Heart left ventricle (tissue), 16 donors: ENCODE results near the gene OR2L3. TPM values are rescaled to one million over a fixed set of nuclear protein-coding genes. Genes with fewer than 3 reads are reported as not detected.

Experiments used
- ATAC-seq, 4 donors: fragments of 200-7000 bp; cut with Tn5 transposase; one replicate each; pipeline ENCODE4 v1.9.1; 2020 to 2022; ENCODE audit warnings: moderate library complexity in 4 of 4, mild to moderate bottlenecking in 3 of 4, moderate number of reproducible peaks in 1 of 4
- DNase-seq, 5 donors: peaks; one replicate each; pipeline ENCODE4 v3.0.0-alpha.2; 2020
- H3K27ac ChIP-seq, 12 donors: fragments of 200-600 bp; sonication (generic) in 4 of 12; one replicate each; pipeline versions ENCODE4 v1.5.0 to v1.8.0; 2016 to 2022; ENCODE audit warnings: mild to moderate bottlenecking in 2 of 12
- H3K27me3 ChIP-seq, 9 donors: fragments of 200-600 bp; sonication (generic) in 2 of 9; one replicate each; pipeline versions ENCODE4 v1.5.1 to v1.8.0; 2016 to 2022; ENCODE audit warnings: mild to moderate bottlenecking in 3 of 9
- H3K36me3 ChIP-seq, 9 donors: fragments of 200-600 bp; sonication (generic) in 2 of 9; one replicate each; pipeline versions ENCODE4 v1.5.0 to v1.8.0; 2018 to 2022; ENCODE audit warnings: mild to moderate bottlenecking in 2 of 9
- H3K4me1 ChIP-seq, 12 donors: fragments of 200-600 bp; sonication (generic) in 4 of 12; one replicate each; pipeline versions ENCODE4 v1.5.0 to v1.8.0; 2016 to 2022; ENCODE audit warnings: mild to moderate bottlenecking in 3 of 12
- H3K4me3 ChIP-seq, 12 donors: fragments of 200-600 bp; sonication (generic) in 4 of 12; one replicate each; pipeline versions ENCODE4 v1.5.0 to v1.8.0; 2017 to 2022; ENCODE audit warnings: mild to moderate bottlenecking in 9 of 12, moderate library complexity in 4 of 12
- H3K9me3 ChIP-seq, 12 donors: fragments of 200-600 bp; sonication (generic) in 4 of 12; one replicate each; pipeline versions ENCODE4 v1.5.0 to v1.8.0; 2016 to 2022; ENCODE audit warnings: mild to moderate bottlenecking in 1 of 12
- CTCF ChIP-seq, 12 donors: fragments of 200-600 bp; sonication (generic) in 4 of 12; IDR thresholded peaks; one replicate each; pipeline versions ENCODE4 v1.5.0 to v1.8.0; 2018 to 2022; ENCODE audit warnings: antibody characterized with exemption in 12 of 12, mild to moderate bottlenecking in 5 of 12
- POLR2A ChIP-seq, 2 donors: fragments of 450-650 bp; IDR thresholded peaks; one replicate each; pipeline ENCODE4 v1.6.1; 2017; ENCODE audit warnings: antibody characterized with exemption in 2 of 2, mild to moderate bottlenecking in 2 of 2, moderate library complexity in 2 of 2
- WGBS, 4 donors: extraction: QIAGEN DNeasy Blood & Tissue Kit in 2 of 4; methylation state at CpG; one replicate each; pipeline versions ENCODE4 v1.1.5 to v1.1.7; 2013 to 2018; 5-methylcytosine and 5-hydroxymethylcytosine counted together
- intact Hi-C, 10 donors: fragments of 100-400 bp; cut with DNase I; formaldehyde crosslinking; loops; one replicate each; pipeline versions ENCODE4 v1.11.1 to v1.14.2; 2022
- long read RNA-seq, 3 donors: library from polyadenylated mRNA; unstranded; transcript quantifications; one replicate each; pipeline ENCODE4 v2.0.0, GENCODE V29; 2020 to 2021
- polyA plus RNA-seq, 2 donors: library from polyadenylated mRNA; stranded (reverse); fragments of 200-250 nt; gene quantifications; one replicate each; pipeline ENCODE4 v1.2.3, GENCODE V29; 2013
- total RNA-seq, 9 donors: library from RNA; depleted of rRNA in 2 of 9; stranded (reverse); fragments of >200 nt in 2 of 9; fragmentation: NEBNext Ultra II Directional in 3 of 9; extraction: Animal tissue kit (Norgen Biotek cat#: 25700) in 3 of 9; gene quantifications; one replicate each; pipeline versions ENCODE4 v1.1.0 to v1.2.4, GENCODE V29; 2016 to 2023
- donor health status: ischemic (EF 13 %, LVEDD 7.1; RV severe dilation, severe dysfunction).
- donor health status: healthy with polysubstance abuse.
- donor health status: DM: no; HTN: yes; CAD: no.
- donor health status: DM: no; HTN: no; CAD: no.
- donor health status: ischemic (EF 25% LVEDD 6.9; RV normal size, moderate dysfunction).
- donor health status: ischemic (EF 25% LVEDD 5.7; RV mildly dilated, moderate dysfunction).
- donor health status: healthy.
- donor health status: DM: yes; HTN: yes; CAD: no.
- donor health status: ischemic (EF 35%, LVEDD 5.7; RV mildly dilated, moderate dysfunction).
- donor health status: nonischemic (EF 11% LVEDD 7.7; RV severe dilation, severe dysfunction).
- donor health status: DM: yes; HTN: yes; CAD: no.
- donor health status: PGD.
- donor health status: ischemic (EF 29% LVEDD 5.4; RV normal size, mild dysfunction).
- donor health status: nonischemic (EF 23%, LVEDD 6.1; RV moderate dilation, normal function).

OR2L3 gene
- total RNA-seq (not detected), polyA plus RNA-seq (not detected)
- long read RNA-seq, donor 1: 0 reads
- long read RNA-seq, donor 2: 0 reads
- long read RNA-seq, donor 3: 0 reads

- Histone ChIP-seq H3K9me3 (peaks cover 0 to 4% (median 0%) of the 10 kb centered on the region in 12 donors), H3K27ac (no peak within 1 kb of the TSS), H3K36me3 (no peaks in the 10 kb centered on the region), H3K27me3 (no peaks in the 10 kb centered on the region), H3K4me1 (no peaks in the 10 kb centered on the region), H3K4me3 (no peak within 1 kb of the TSS)
- intact Hi-C loops: no loop called here
- 62 to 70% (median 66%) methylated on average over 2 of the region's 2 CpGs for WGBS, 4 donors
- DNase-seq: no peak
- no peak for ATAC-seq
- TF ChIP-seq CTCF (IDR thresholded peaks at IDR 0.05): no peak
- TF ChIP-seq POLR2A (IDR thresholded peaks at IDR 0.05): no peak
Observed at GRCh38 chr1:248046536-248046935, at the start of gene OR2L3. OR2L3 (plus strand) TSS chr1:248046836; CDS start chr1:248060682, 13,846 bp downstream.

- TF ChIP-seq CTCF (IDR thresholded peaks at IDR 0.05) (no peak), POLR2A (IDR thresholded peaks at IDR 0.05) (no peak)
- no peak overlapping the region for H3K4me3 ChIP-seq
Observed at GRCh38 chr1:247998811-247999210, 47.8 kb upstream of the OR2L3 start.

GRCh38 chr1:248000169-248000568 lies 46.5 kb upstream of the OR2L3 start:
- 75 to 90% (median 81%) methylated on average over 1 of the region's 1 CpG for WGBS, 4 donors
- TF ChIP-seq POLR2A (IDR thresholded peaks at IDR 0.05) (no peak), CTCF (IDR thresholded peaks at IDR 0.05) (no peak)
- Histone ChIP-seq H3K36me3 (no peaks in the 10 kb centered on the region), H3K9me3 (peaks cover 0 to under 1% (median 0%) of the 10 kb centered on the region in 12 donors), H3K4me3 (no peak overlapping the region), H3K27me3 (no peaks in the 10 kb centered on the region), H3K4me1 (no peaks in the 10 kb centered on the region), H3K27ac (no peak overlapping the region)
- intact Hi-C loops: no loop called here
- DNase-seq: no peak
- no peak for ATAC-seq

More at GRCh38 chr1:247998811-247999210, 47.8 kb upstream of the OR2L3 start:
- intact Hi-C loops: no loop called here
- ATAC-seq: no peak
- DNase-seq: no peak
- H3K27me3 ChIP-seq: no peaks in the 10 kb centered on the region
- no peaks in the 10 kb centered on the region for H3K36me3 ChIP-seq
- no peaks in the 10 kb centered on the region for H3K9me3 ChIP-seq
- WGBS, 4 donors: 22 to 48% (median 32%) methylated on average over 2 of the region's 2 CpGs
- no peak overlapping the region for H3K27ac ChIP-seq
- H3K4me1 ChIP-seq: no peaks in the 10 kb centered on the region

- 33 to 48% (median 35%) methylated on average over 1 of the region's 1 CpG for WGBS, 4 donors
- Histone ChIP-seq H3K4me1 (no peaks in the 10 kb centered on the region), H3K4me3 (no peak overlapping the region), H3K36me3 (no peaks in the 10 kb centered on the region), H3K9me3 (peaks cover 0 to 41% (median 17%) of the 10 kb centered on the region in 12 donors), H3K27ac (no peak overlapping the region), H3K27me3 (no peaks in the 10 kb centered on the region)
- intact Hi-C loops: no loop called here
- DNase-seq (no peak), ATAC-seq (no peak)
- TF ChIP-seq CTCF (IDR thresholded peaks at IDR 0.05): no peak
- TF ChIP-seq POLR2A (IDR thresholded peaks at IDR 0.05): no peak
Observed at GRCh38 chr1:248007778-248008177, 38.9 kb upstream of the OR2L3 start.
